Tibial nerve (tissue), 4 donors: ENCODE data around the gene TMEM91. TPM values are rescaled to one million over a fixed set of nuclear protein-coding genes. Genes with fewer than 3 reads are reported as not detected.
A peak's percentile ranks its signal among the peaks of the same experiment; 100 is the strongest.
"Not testable (repeated sequence)": the region's sequence is repeated elsewhere in the genome, so short reads cannot be mapped to it uniquely, and the experiment has no call there.

Experiments
- DNase-seq, 2 donors: peaks; one replicate each; pipeline ENCODE4 v3.0.0-alpha.2; 2019; ENCODE audit warnings: low spot score in 2 of 2
- H3K27ac ChIP-seq, 4 donors: fragments of 200-600 bp; sonication (generic) in 3 of 4; one replicate each; pipeline ENCODE4 v1.5.1; 2017 to 2019; ENCODE audit warnings: mild to moderate bottlenecking in 1 of 4
- H3K27me3 ChIP-seq, 2 donors: fragments of 200-600 bp; sonication (generic) in 1 of 2; one replicate each; pipeline versions ENCODE4 v1.5.1 to v1.6.0; 2017 to 2019
- H3K36me3 ChIP-seq, 3 donors: fragments of 200-600 bp; sonication (generic); one replicate each; pipeline ENCODE4 v1.5.1; 2018 to 2019
- H3K4me1 ChIP-seq, 4 donors: fragments of 200-600 bp; sonication (generic) in 3 of 4; one replicate each; pipeline ENCODE4 v1.5.1; 2017 to 2019
- H3K4me3 ChIP-seq, 4 donors: fragments of 200-600 bp; sonication (generic) in 3 of 4; one replicate each; pipeline ENCODE4 v1.5.1; 2017 to 2019; ENCODE audit warnings: mild to moderate bottlenecking in 1 of 4, moderate library complexity in 1 of 4
- H3K9me3 ChIP-seq, 4 donors: fragments of 200-600 bp; sonication (generic) in 3 of 4; one replicate each; pipeline ENCODE4 v1.5.1; 2017 to 2019
- EP300 ChIP-seq, 2 donors: sonication (generic); formaldehyde crosslinking; IDR thresholded peaks; one replicate each; pipeline ENCODE4 v1.6.1; 2017; ENCODE audit warnings: antibody characterized with exemption in 2 of 2, mild to moderate bottlenecking in 1 of 2
- POLR2A ChIP-seq, 2 donors: fragments of 450-650 bp; IDR thresholded peaks; one replicate each; pipeline ENCODE4 v1.6.1; 2017; ENCODE audit warnings: antibody characterized with exemption in 2 of 2, mild to moderate bottlenecking in 2 of 2, moderate library complexity in 2 of 2
- WGBS, 2 donors: methylation state at CpG; one replicate each; pipeline ENCODE4 v1.1.5; 2018; 5-methylcytosine and 5-hydroxymethylcytosine counted together
- total RNA-seq, 4 donors: library from RNA; depleted of rRNA; stranded (reverse); fragments of >200 nt; gene quantifications; one replicate each; pipeline ENCODE4 v1.1.0, GENCODE V29; 2016
- TF ChIP-seq, protein P1 (sequence below), 5 experiments: fragments of 200-600 bp in 3 of 5; fragments of 450-650 bp in 2 of 5; sonication (generic) in 3 of 5; IDR thresholded peaks; one replicate each; pipeline ENCODE4 v1.5.1; 2016 to 2019; ENCODE audit warnings: antibody characterized with exemption in 5 of 5, mild to moderate bottlenecking in 3 of 5, moderate library complexity in 2 of 5

Gene TMEM91
- total RNA-seq, 4 donors from 2014 or later, result 20.3 to 50.8 (median 31.5) TPM

GRCh38 chr19:41403181-41403970, 27.0 kb downstream of the TMEM91 start:
- peaks cover 0 to 23% (median 0%) of the 10 kb centered on the region in 3 donors for H3K36me3 ChIP-seq
- TF ChIP-seq POLR2A (IDR thresholded peaks at IDR 0.05) (no peak), EP300 (IDR thresholded peaks at IDR 0.05) (no peak)
- TF ChIP-seq, protein P1, sequence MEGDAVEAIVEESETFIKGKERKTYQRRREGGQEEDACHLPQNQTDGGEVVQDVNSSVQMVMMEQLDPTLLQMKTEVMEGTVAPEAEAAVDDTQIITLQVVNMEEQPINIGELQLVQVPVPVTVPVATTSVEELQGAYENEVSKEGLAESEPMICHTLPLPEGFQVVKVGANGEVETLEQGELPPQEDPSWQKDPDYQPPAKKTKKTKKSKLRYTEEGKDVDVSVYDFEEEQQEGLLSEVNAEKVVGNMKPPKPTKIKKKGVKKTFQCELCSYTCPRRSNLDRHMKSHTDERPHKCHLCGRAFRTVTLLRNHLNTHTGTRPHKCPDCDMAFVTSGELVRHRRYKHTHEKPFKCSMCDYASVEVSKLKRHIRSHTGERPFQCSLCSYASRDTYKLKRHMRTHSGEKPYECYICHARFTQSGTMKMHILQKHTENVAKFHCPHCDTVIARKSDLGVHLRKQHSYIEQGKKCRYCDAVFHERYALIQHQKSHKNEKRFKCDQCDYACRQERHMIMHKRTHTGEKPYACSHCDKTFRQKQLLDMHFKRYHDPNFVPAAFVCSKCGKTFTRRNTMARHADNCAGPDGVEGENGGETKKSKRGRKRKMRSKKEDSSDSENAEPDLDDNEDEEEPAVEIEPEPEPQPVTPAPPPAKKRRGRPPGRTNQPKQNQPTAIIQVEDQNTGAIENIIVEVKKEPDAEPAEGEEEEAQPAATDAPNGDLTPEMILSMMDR (IDR thresholded peaks at IDR 0.05), result no peak
- peaks cover 0 to 76% (median 10%) of the 10 kb centered on the region in 4 donors for H3K4me1 ChIP-seq
- no peaks in the 10 kb centered on the region for H3K9me3 ChIP-seq
- no peak overlapping the region for H3K27ac ChIP-seq
- DNase-seq, result no peak
- 62 to 65% methylated on average over 12 of the region's 12 CpGs for WGBS, 2 donors
- no peaks in the 10 kb centered on the region for H3K27me3 ChIP-seq
- no peak overlapping the region for H3K4me3 ChIP-seq

DNA sequence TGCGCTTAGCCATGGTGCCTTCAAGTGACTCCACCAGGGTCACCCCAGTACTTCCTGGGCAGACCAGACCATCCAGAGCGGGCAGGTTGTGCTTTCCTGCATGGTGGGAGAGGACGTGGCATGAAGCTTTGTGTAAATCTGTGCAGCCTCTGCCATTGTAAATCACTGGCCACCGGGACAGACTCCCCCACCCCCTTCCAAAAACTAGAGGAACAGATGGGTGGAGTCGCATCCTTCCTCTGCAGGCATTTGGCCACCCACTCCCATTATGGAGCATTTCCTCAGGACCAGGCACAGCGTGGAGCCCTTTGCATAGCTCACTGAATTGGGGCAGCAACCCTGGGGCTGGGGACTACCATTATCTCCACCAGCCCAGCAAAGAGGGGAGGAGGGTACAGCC, 29.4 kb downstream of the TMEM91 start:
- Histone ChIP-seq H3K27me3 (no peaks in the 10 kb centered on the region), H3K4me1 (peaks cover 0 to 77% (median 5%) of the 10 kb centered on the region in 4 donors), H3K27ac (no peak overlapping the region), H3K36me3 (peaks cover 0 to 29% (median 0%) of the 10 kb centered on the region in 3 donors), H3K9me3 (no peaks in the 10 kb centered on the region), H3K4me3 (no peak overlapping the region)
- TF ChIP-seq POLR2A (IDR thresholded peaks at IDR 0.05), result no peak
- no peak for TF ChIP-seq EP300 (IDR thresholded peaks at IDR 0.05)
- TF ChIP-seq, protein P1 (IDR thresholded peaks at IDR 0.05), result no peak
- 69 to 81% methylated on average over 5 to 6 of the region's 6 CpGs for WGBS, 2 donors
- no peak for DNase-seq

GRCh38 chr19:41407271-41407670, 30.9 kb downstream of the TMEM91 start:
- peaks cover 0 to 34% (median 0%) of the 10 kb centered on the region in 3 donors for H3K36me3 ChIP-seq
- no peak overlapping the region for H3K4me3 ChIP-seq
- no peak for TF ChIP-seq EP300 (IDR thresholded peaks at IDR 0.05)
- no peak for TF ChIP-seq POLR2A (IDR thresholded peaks at IDR 0.05)
- TF ChIP-seq, protein P1 (IDR thresholded peaks at IDR 0.05), result no peak
- WGBS, 2 donors, result 48 to 62% methylated on average over 4 of the region's 4 CpGs
- H3K27me3 ChIP-seq, result no peaks in the 10 kb centered on the region
- no peak for DNase-seq
- H3K9me3 ChIP-seq, result no peaks in the 10 kb centered on the region
- peak overlapping the region in 3 of 4 donors; percentile 35 to 59 (median 42) for H3K27ac ChIP-seq
- H3K4me1 ChIP-seq, result peaks cover 0 to 72% (median 9%) of the 10 kb centered on the region in 4 donors

DNA sequence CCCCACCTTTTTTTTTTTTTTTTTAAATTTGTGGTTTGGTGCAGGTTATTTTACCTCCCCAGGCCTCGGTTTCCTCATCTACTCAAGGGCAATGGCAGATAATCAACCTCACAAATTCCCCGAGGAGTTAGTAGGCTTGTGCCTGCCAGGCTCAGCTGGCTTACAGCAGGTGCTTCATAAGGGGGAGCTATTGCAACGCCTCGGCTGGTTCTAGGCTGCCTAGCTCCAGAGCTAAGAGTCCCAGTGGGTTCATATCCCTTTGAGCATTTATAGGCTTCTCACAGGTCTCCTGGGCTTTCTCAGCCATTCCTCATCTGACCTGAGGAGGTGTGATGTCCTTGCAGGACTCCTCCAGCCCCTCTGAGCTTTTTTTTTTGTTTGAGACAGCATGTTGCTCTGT, 31.9 kb downstream of the TMEM91 start:
- no peak for TF ChIP-seq POLR2A (IDR thresholded peaks at IDR 0.05)
- TF ChIP-seq, protein P1 (IDR thresholded peaks at IDR 0.05), result no peak
- TF ChIP-seq EP300 (IDR thresholded peaks at IDR 0.05), result no peak
- WGBS, 2 donors, result 59 to 69% methylated on average over 4 of the region's 4 CpGs
- Histone ChIP-seq H3K4me1 (peaks cover 0 to 63% (median 9%) of the 10 kb centered on the region in 4 donors), H3K4me3 (no peak overlapping the region), H3K27ac (peak overlapping the region in 2 of 4 donors; percentile 26 to 59), H3K27me3 (no peaks in the 10 kb centered on the region), H3K36me3 (peaks cover 0 to 36% (median 3%) of the 10 kb centered on the region in 3 donors), H3K9me3 (no peaks in the 10 kb centered on the region)
- no peak for DNase-seq

GRCh38 chr19:41408846-41409245, 32.5 kb downstream of the TMEM91 start:
- H3K4me3 ChIP-seq, H3K27me3 ChIP-seq, H3K9me3 ChIP-seq, DNase-seq: not testable (repeated sequence)
- WGBS, 2 donors, result 83 to 89% methylated on average over 5 of the region's 5 CpGs
- Histone ChIP-seq H3K4me1 (peaks cover 0 to 59% (median 9%) of the 10 kb centered on the region in 4 donors), H3K27ac (peak overlapping the region in 2 of 4 donors; percentile 26 to 59), H3K36me3 (peaks cover 0 to 38% (median 7%) of the 10 kb centered on the region in 3 donors)
